Measurements from ENCODE around the gene CUEDC2. TPM values are rescaled to one million over a fixed set of nuclear protein-coding genes. Genes with fewer than 3 reads are reported as not detected.

CUEDC2 gene
- total RNA-seq, 1 donor from 2014 or later, result 81.3 TPM

DNA sequence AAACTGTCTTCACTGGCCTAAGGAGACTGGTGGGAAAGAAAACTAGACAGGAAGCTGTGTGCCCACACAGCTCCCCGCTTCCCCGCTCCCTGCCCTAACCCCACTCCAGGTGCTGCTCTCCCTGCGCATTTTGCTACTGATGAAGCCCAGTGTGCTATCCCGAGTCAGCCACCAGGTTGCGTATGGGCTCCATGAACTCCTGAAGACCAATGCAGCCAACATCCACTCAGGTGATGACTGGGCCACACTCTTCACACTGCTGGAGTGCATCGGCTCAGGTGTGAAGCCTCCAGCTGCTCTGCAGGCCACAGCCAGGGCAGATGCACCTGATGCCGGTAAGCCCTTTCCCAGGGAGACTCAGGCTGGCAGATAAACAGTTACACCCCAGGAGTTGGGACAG is 57.1 kb downstream of the CUEDC2 start:
- no peaks in the 10 kb centered on the region for H3K4me1 Mint-ChIP-seq (ENCODE audit: unreplicated experiment)
- H3K4me3 Mint-ChIP-seq (ENCODE audit: unreplicated experiment), result no peak overlapping the region
- TF ChIP-seq, protein P1, sequence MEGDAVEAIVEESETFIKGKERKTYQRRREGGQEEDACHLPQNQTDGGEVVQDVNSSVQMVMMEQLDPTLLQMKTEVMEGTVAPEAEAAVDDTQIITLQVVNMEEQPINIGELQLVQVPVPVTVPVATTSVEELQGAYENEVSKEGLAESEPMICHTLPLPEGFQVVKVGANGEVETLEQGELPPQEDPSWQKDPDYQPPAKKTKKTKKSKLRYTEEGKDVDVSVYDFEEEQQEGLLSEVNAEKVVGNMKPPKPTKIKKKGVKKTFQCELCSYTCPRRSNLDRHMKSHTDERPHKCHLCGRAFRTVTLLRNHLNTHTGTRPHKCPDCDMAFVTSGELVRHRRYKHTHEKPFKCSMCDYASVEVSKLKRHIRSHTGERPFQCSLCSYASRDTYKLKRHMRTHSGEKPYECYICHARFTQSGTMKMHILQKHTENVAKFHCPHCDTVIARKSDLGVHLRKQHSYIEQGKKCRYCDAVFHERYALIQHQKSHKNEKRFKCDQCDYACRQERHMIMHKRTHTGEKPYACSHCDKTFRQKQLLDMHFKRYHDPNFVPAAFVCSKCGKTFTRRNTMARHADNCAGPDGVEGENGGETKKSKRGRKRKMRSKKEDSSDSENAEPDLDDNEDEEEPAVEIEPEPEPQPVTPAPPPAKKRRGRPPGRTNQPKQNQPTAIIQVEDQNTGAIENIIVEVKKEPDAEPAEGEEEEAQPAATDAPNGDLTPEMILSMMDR (IDR thresholded peaks at IDR 0.05), result no peak

More for the DNA sequence above, 57.1 kb downstream of the CUEDC2 start:
- no peak for DNase-seq (ENCODE audit: extremely low spot score, unreplicated experiment)
- no peak overlapping the region for H3K27ac Mint-ChIP-seq (ENCODE audit: unreplicated experiment)
- H3K27me3 Mint-ChIP-seq (ENCODE audit: unreplicated experiment), result no peaks in the 10 kb centered on the region
- H3K9me3 Mint-ChIP-seq (ENCODE audit: unreplicated experiment), result no peaks in the 10 kb centered on the region
- peaks cover 47% of the 10 kb centered on the region for H3K36me3 Mint-ChIP-seq (ENCODE audit: unreplicated experiment)

Small RNAs within 50 kb of the gene (microRNA-seq; reads per million reads assigned to microRNA genes)
- 31.8 reads per million, percentile 38 among the genes with 10 or more reads in this experiment for gene MIR146B (ENCODE audit: unreplicated experiment)

Other genes starting within 250 kb of the CUEDC2 start
- gene ELOVL3, start 206.3 kb downstream of the CUEDC2 start, total RNA-seq, result not detected in 2 replicates
- 0.31 TPM in 1 of 2 replicates, not detected in the other for gene PITX3, start 191.1 kb downstream of the CUEDC2 start, total RNA-seq
- 58.7 and 59.9 TPM in 2 replicates for gene GBF1, start 187.0 kb downstream of the CUEDC2 start, total RNA-seq
- gene NFKB2, start 36.9 kb downstream of the CUEDC2 start, total RNA-seq, result 32.5 and 38.6 TPM in 2 replicates
- 0.99 and 1.8 TPM in 2 replicates for gene PSD, start 13.8 kb downstream of the CUEDC2 start, total RNA-seq
- gene FBXL15, start 11.7 kb downstream of the CUEDC2 start, total RNA-seq, result 9.8 and 10.5 TPM in 2 replicates
- gene C10orf95, start 19.0 kb upstream of the CUEDC2 start, total RNA-seq, result not detected in 2 replicates
- gene ACTR1A, start 70.1 kb upstream of the CUEDC2 start, total RNA-seq, result 120 and 123 TPM in 2 replicates
- 16.4 and 16.9 TPM in 2 replicates for gene SUFU, start 71.4 kb upstream of the CUEDC2 start, total RNA-seq
- 63.9 and 66.8 TPM in 2 replicates for gene TRIM8, start 211.9 kb upstream of the CUEDC2 start, total RNA-seq